GM18909 (cell line): ENCODE results near the gene ABLIM3.

ENCODE experiments used
- ATAC-seq: cut with Tn5 transposase; IDR thresholded peaks from one replicate; pipeline ENCODE4 v1.9.1; 2021; ENCODE audit warnings: mild to moderate bottlenecking; ENCODE audit not compliant: unreplicated experiment, poor library complexity

ABLIM3 gene

GRCh38 chr5:149273950-149274349 lies 132.7 kb downstream of the ABLIM3 start:
- no peak for ATAC-seq

GRCh38 chr5:149274939-149275338 lies 133.6 kb downstream of the ABLIM3 start:
- no peak for ATAC-seq

- no peak for ATAC-seq
Observed at GRCh38 chr5:149277801-149278200, 136.5 kb downstream of the ABLIM3 start.

DNA sequence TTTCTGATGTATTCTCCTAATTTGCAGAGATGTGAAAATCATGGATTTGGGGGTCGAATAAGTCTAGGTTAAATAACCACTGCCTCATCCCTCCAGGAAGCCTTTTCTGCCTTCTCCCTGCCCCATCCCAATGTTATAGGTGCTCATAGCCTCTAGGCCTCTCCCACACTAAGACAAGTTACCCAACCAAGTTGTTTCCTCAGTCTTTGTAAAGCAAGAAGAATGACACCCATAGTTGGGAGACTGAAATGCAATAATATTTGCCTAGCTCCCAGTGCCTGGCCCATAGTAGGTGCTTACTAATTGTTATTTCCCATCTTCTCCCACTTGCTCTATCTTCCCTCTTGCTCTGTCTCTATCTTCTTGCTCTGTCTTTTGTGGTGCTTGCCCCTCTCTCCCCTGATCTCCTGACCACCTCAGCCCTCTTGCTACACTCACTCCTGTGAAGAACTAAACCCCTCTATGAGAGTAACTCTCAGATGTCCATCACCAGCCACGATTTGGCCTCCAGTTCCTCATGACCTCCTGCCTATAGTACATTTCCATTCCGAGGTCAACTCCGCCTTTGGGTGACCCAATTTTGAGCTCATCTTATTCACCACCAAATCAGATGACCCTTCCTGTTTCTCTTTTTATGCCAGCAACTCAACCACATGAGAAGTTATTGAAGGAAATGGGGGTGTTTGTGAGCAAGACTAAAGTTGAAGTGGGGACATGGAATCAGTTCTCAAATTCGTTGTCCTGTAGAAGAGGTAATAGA lies 137.3 kb downstream of the ABLIM3 start:
- no peak for ATAC-seq

DNA sequence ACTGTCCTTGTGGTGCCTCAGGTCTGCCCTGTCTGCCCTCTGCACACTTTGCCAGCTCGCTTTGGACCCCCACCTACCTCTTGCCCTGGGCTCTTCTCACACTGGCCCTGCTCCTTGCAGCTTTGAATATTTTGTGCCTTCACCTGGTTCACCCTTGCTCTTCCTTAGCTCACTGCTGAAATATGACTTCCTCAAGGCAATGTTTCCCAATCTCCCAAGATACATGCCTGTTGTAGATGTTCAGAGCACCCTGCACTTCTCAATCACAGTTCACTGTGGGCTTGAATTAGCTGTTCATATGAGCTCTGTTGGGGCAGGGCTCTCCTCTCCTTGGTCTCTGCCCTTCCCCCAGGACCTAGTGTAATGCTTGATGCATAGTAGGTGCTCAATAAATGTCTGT lies 138.4 kb downstream of the ABLIM3 start:
- no peak for ATAC-seq

DNA sequence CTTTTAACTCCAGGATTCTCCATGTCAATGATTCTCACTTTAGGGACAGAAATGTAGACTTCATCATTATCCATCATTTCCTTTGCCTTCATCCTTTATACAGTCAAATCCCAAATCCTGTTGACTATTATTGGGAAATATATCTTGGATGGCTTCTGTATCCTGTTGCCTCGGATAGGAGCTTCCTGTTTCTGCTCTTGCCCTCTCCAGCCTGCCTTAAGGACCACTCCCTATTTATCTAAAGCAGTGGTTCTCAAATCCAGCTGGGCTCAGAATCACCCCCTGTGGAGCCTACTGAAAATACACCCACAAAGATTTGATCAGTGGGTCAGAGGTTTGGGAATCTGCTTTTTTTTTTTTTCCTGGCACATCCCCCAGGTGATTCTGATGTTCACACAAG lies 138.8 kb downstream of the ABLIM3 start:
- ATAC-seq = no peak

GRCh38 chr5:149280802-149281201 lies 139.5 kb downstream of the ABLIM3 start:
- no peak for ATAC-seq

- ATAC-seq = no peak
Observed at GRCh38 chr5:149282027-149282965, 141.0 kb downstream of the ABLIM3 start.

DNA sequence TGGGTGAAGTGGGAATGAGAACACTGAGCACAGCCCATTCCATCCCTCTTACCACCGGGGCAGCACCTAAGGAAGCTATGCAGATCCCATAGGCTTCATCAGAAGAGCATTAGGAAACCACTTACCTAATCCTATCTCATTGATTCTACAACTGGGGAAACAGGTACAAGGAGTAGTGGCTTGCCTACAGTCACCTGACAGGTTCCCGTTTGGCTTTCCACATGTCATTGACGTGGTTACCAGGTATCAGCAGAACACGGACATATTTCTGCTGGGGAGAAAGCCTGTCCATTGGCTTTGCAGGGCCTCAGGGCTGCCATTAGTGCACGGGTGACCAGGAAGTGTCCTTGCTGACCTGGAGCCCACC lies 141.7 kb downstream of the ABLIM3 start:
- no peak for ATAC-seq

DNA sequence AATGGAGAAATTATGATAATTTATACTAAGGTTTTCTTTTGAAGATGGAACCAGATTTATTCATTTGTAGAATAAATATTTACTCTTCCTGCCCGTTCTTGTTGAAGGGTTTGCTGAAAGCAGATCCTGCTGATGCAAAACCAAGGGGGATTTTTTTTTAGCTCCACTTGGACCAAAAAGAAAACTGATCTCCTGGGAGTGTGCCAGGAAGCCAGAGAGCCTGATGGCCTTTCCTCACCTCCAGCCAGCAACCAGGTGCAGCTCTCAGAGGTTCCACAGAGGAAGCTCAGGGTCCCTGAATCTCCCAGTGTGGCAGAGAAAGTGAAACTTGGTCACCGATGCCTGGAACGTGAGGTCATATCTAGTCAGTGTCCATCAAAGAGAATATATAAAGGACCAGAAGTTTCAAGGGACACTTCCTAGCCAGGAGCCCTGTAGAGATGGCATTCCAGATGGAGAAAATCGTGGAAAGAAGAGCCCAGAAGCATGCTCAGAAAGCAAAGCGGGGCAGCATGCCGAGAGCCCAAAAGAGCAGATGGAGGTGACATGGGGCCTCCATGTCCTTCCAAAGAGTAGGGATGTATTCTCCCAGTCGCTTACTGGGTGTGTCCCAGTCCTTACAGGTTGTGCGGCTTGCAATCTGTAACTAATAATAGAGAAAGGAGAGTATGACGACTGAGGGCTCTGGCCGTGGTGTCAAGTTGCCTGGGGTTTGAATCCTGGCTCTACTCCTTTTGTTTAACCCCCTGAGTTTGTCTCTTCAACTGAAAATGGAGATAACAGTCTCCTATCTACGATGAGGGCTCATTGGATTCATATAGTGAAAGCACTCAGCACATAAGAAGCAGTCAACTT lies 142.6 kb downstream of the ABLIM3 start:
- no peak for ATAC-seq

- ATAC-seq = no peak
Observed at GRCh38 chr5:149284501-149284900, 143.2 kb downstream of the ABLIM3 start.

DNA sequence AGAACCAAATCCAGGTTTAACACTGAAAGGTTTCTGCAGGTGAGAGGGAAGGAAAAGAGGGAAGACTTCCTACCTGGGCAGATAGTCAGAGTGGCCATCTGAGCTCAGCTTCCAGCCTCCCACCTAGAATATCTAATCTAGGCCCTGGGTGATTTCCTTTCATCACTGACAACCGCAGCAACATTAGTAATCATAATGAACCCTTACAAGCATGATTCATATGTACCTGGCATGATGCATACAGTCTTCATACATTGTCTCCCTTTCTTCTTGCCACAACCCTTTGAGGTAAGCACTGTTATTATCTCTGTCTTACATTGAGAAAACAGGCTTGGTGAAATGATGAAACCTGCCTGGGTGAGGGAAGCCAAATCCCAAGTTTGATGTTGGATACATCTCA lies 143.9 kb downstream of the ABLIM3 start:
- no peak for ATAC-seq

DNA sequence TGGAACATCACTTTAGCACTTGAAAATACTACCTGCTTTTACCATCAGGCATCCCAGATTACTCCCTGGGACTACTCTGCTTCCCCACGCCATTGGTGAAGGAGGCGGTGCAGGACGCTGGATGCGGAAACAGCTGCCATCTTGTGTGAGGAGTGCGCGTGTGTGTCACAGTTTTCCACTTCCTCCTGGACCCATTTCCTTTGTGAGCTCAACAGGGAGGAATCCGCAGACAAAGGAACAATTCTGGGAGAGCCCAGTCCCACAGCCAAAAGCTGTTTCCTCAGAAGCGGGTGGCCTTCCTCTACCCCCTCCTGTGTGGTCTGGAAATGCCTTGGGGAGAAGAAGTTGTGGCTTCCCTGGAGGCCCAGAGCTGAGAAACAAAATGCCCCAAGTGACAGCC lies 147.1 kb downstream of the ABLIM3 start:
- ATAC-seq = no peak

DNA sequence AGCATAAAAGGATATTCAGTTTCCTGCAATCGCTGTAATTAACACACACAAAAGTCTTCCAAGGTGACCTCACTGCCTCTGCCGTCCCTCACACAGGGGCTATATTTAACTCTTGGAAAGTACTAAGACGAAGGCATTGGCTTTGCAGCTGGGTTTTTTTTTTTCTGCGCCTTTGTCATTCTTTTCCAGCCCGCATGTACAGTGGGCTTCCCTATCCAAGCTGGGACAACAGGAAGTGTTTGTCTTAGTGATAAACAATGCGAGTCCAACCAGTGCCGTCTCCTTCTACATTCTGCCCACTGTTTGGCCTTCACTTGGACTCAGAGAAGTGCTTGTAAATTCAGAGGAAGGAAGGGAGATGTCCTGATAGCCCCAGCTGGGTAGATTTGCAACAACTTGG lies 148.0 kb downstream of the ABLIM3 start:
- ATAC-seq = no peak

DNA sequence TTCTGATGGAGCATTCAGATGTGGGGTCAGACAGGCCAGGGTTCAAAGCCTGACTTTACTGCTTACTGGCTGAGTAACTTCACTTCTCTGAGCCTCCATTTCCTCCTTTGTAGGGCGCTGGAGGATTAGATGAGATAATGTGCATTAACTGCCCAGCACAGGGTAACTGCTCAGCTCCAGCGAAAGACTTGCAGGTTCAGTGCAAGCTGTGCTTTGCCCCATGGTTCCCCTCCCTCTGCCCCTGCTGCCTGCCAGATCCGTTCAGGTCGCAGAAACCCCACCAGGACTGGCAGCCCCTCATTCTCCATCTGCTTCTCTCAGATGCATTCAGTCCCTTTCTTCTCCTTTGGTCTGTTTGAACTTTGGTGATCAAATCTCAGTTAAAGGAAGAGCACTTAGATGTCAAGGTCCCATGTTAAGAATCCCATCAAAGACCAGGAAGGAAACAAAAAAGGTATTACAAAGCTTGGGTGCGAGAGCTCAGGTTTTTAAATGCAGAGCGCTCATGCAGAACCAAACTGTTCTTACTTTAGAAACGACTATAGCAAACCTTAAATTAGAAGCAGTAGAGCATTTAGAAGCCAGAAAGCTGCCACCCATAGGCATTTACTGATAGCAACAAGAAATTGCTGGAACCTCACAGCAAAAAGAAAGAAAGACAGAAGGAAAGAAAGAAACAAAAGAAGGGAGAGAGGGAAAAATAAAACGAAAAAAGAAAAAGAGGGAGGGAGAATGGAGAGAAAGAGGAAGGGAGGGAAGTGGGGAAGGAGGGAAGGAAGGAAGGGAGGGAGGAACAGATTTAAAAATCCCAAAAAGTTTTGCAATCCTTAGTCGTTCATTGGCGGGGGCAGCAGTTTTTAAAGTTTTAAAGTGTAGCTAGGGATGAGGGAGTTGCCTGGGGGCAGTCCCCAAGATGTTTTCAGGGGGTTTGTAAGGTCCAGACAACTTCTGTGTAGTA lies 153.9 kb downstream of the ABLIM3 start:
- no peak for ATAC-seq

- no peak for ATAC-seq
Observed at GRCh38 chr5:149297340-149298025, 156.2 kb downstream of the ABLIM3 start.

DNA sequence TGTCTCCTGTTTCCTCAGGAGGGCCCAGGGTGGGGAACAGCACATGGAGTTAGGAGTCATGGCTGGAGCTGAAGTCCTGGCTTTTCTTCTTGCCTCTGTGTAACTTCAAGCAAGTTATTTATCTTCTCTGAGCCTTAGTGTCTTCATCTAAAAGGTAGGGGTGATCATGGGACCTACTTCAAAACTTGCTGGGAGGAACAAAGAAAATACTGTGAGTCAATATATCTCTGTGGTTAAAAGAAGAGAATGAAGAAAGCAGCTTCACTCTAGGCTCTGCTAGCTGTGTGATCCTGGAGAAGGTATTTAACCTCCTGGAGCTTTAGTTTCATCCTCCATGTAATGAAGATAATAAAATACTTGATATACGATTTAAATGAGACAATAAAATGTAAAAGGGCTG lies 156.9 kb downstream of the ABLIM3 start:
- no peak for ATAC-seq

GRCh38 chr5:149298842-149299404 lies 157.6 kb downstream of the ABLIM3 start:
- ATAC-seq = no peak
